Measurements from ENCODE around the gene HIGD1A.

DNA sequence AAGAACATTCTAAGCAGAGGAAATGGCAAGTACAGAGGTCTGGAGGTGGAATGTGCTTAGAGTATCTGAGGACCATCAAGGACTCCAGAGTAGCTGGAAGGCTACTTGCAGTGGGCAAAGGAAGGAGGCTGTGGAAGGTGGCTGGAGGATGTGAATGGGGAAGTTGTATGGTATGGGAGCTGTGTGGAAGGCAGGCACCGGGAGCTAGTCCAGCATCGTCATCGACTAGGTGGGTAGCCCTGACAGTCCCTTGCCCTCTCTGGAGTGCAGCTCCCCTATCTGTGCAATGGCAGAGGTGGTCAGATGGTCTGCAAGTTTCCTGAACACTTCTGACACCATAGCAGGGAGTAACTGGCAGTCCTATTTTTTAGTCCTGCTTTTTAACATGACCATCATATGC is 50.5 kb downstream of the HIGD1A start:
- no peak for TF ChIP-seq POLR2AphosphoS5 (IDR thresholded peaks at IDR 0.05; ENCODE audit: low read depth, low read length)
- TF ChIP-seq CTCF (IDR thresholded peaks at IDR 0.05; ENCODE audit: control extremely low read depth in 1 of 3, insufficient read depth in 1 of 3, low read depth in 1 of 3, low read length in 3 of 3), result no peak

All from H1 (cell line).